OCI-LY3 (cell line): Measurements from ENCODE around the gene RELCH.

Source experiments
- H2AFZ ChIP-seq: fragments of 200-600, 300-600 bp; shearing (Covaris generic); 2 replicates; pipeline ENCODE4 v1.6.0; 2014; ENCODE audit warnings: antibody characterized with exemption, low read depth, low read length
- H3K27ac ChIP-seq: fragments of 200-600, 300-600 bp; sonication (generic); 2 replicates; pipeline ENCODE4 v1.5.1; 2014; ENCODE audit warnings: mild to moderate bottlenecking, low read length, moderate library complexity, mixed read lengths
- H3K27me3 ChIP-seq: fragments of 200-600, 300-600 bp; sonication (generic); 2 replicates; pipeline ENCODE4 v1.6.1; 2014; ENCODE audit warnings: low read depth, low read length, mixed read lengths
- H3K36me3 ChIP-seq: fragments of 200-600, 300-600 bp; sonication (generic); replicated peaks from 2 replicates; pipeline ENCODE3; 2014; ENCODE audit warnings: low read depth, low read length, mixed read lengths
- H3K4me1 ChIP-seq: fragments of 300-600, 200-600 bp; sonication (generic); 2 replicates; pipeline ENCODE4 v1.6.1; 2014; ENCODE audit warnings: low read length, mixed read lengths
- H3K4me2 ChIP-seq: fragments of 200-600, 300-600 bp; sonication (generic); 2 replicates; pipeline ENCODE4 v1.6.1; 2014; ENCODE audit warnings: low read length, mixed read lengths
- H3K4me3 ChIP-seq: fragments of 300-600, 200-600 bp; sonication (generic); 2 replicates; pipeline ENCODE4 v1.5.1; 2014; ENCODE audit warnings: antibody characterized with exemption, mild to moderate bottlenecking, low read length, moderate library complexity
- H3K79me2 ChIP-seq: fragments of 300-600, 200-600 bp; shearing (Covaris generic); 2 replicates; pipeline ENCODE4 v1.6.1; 2014; ENCODE audit warnings: mild to moderate bottlenecking, low read length, mixed read lengths
- H3K9ac ChIP-seq: fragments of 300-600, 200-600 bp; shearing (Covaris generic); 2 replicates; pipeline ENCODE4 v1.6.0; 2014; ENCODE audit warnings: mild to moderate bottlenecking, low read length, moderate library complexity
- H3K9me3 ChIP-seq: fragments of 200-600, 300-600 bp; shearing (Covaris generic); 2 replicates; pipeline ENCODE4 v1.6.1; 2014; ENCODE audit warnings: low read length, mixed read lengths; ENCODE audit not compliant: insufficient read depth
- H4K20me1 ChIP-seq: fragments of 200-600, 300-600 bp; sonication (generic); 2 replicates; pipeline ENCODE4 v1.6.1; 2016; ENCODE audit warnings: low read length, mixed read lengths; ENCODE audit not compliant: insufficient read depth
- CTCF ChIP-seq: fragments of 200-600, 300-600 bp; sonication (generic); IDR thresholded peaks from 2 replicates; pipeline ENCODE4 v1.5.1; 2014; ENCODE audit warnings: antibody characterized with exemption, low read length, low read depth
- EZH2phosphoT487 ChIP-seq: fragments of 200-600 bp; shearing (Covaris generic); IDR thresholded peaks from 2 replicates; pipeline ENCODE4 v1.6.1; 2018; ENCODE audit warnings: antibody characterized with exemption, mixed run types, low read depth

RELCH gene

GRCh38 chr18:62335494-62335893, 148.4 kb downstream of the RELCH start:
- H3K4me2 ChIP-seq = no peak overlapping the region
- TF ChIP-seq CTCF (no peak), EZH2phosphoT487 (no peak)

GRCh38 chr18:62336618-62337017, 149.6 kb downstream of the RELCH start:
- Histone ChIP-seq H3K4me3 (no peak overlapping the region), H3K27me3 (peaks cover 95% of the 10 kb centered on the region), H3K9ac (no peak overlapping the region), H3K9me3 (no peaks in the 10 kb centered on the region), H3K4me1 (no peaks in the 10 kb centered on the region), H3K36me3 (no peaks in the 10 kb centered on the region), H4K20me1 (no peaks in the 10 kb centered on the region), H3K27ac (no peak overlapping the region), H3K79me2 (no peaks in the 10 kb centered on the region), H2AFZ (no peak overlapping the region), H3K4me2 (no peak overlapping the region)
- TF ChIP-seq CTCF = no peak
- no peak for TF ChIP-seq EZH2phosphoT487

More at GRCh38 chr18:62335494-62335893, 148.4 kb downstream of the RELCH start:
- no peaks in the 10 kb centered on the region for H4K20me1 ChIP-seq
- H3K9me3 ChIP-seq = no peaks in the 10 kb centered on the region
- no peak overlapping the region for H3K27ac ChIP-seq
- H3K79me2 ChIP-seq = no peaks in the 10 kb centered on the region
- H3K4me1 ChIP-seq = no peaks in the 10 kb centered on the region
- H3K9ac ChIP-seq = no peak overlapping the region
- no peaks in the 10 kb centered on the region for H3K36me3 ChIP-seq
- H2AFZ ChIP-seq = no peak overlapping the region
- peaks cover 90% of the 10 kb centered on the region for H3K27me3 ChIP-seq
- no peak overlapping the region for H3K4me3 ChIP-seq

- no peaks in the 10 kb centered on the region for H3K36me3 ChIP-seq
- no peaks in the 10 kb centered on the region for H4K20me1 ChIP-seq
- peaks cover 92% of the 10 kb centered on the region for H3K27me3 ChIP-seq
- H3K79me2 ChIP-seq = no peaks in the 10 kb centered on the region
- no peak overlapping the region for H3K9ac ChIP-seq
- no peaks in the 10 kb centered on the region for H3K9me3 ChIP-seq
- TF ChIP-seq CTCF = no peak
- TF ChIP-seq EZH2phosphoT487 = no peak
- no peak overlapping the region for H3K27ac ChIP-seq
- no peak overlapping the region for H3K4me3 ChIP-seq
- no peaks in the 10 kb centered on the region for H3K4me1 ChIP-seq
- H3K4me2 ChIP-seq = no peak overlapping the region
- no peak overlapping the region for H2AFZ ChIP-seq
Observed at GRCh38 chr18:62337336-62337735, 150.3 kb downstream of the RELCH start.

GRCh38 chr18:62338446-62339105, 151.5 kb downstream of the RELCH start:
- H3K4me2 ChIP-seq = no peak overlapping the region
- no peak overlapping the region for H3K9ac ChIP-seq
- H3K27ac ChIP-seq = no peak overlapping the region
- no peak overlapping the region for H2AFZ ChIP-seq
- H3K4me1 ChIP-seq = no peaks in the 10 kb centered on the region
- H3K79me2 ChIP-seq = no peaks in the 10 kb centered on the region
- H4K20me1 ChIP-seq = no peaks in the 10 kb centered on the region
- peaks cover 93% of the 10 kb centered on the region for H3K27me3 ChIP-seq
- no peaks in the 10 kb centered on the region for H3K36me3 ChIP-seq
- H3K9me3 ChIP-seq = no peaks in the 10 kb centered on the region
- TF ChIP-seq CTCF (no peak), EZH2phosphoT487 (no peak)
- H3K4me3 ChIP-seq = no peak overlapping the region
